Right ventricle myocardium inferior (tissue), 1 donor: Measurements from ENCODE around the gene EPG5. TPM values are rescaled to one million over a fixed set of nuclear protein-coding genes. Genes with fewer than 3 reads are reported as not detected.
A peak's percentile ranks its signal among the peaks of the same experiment; 100 is the strongest.

ENCODE experiments used
- ATAC-seq: fragments of 200-7000 bp; cut with Tn5 transposase; one replicate; pipeline ENCODE4 v1.9.1; 2020; ENCODE audit warnings: mild to moderate bottlenecking, moderate library complexity
- DNase-seq: peaks from one replicate; pipeline ENCODE4 v3.0.0; 2021; ENCODE audit errors: missing footprints
- intact Hi-C: fragments of 100-400 bp; cut with DNase I; formaldehyde crosslinking; loops from one replicate; pipeline ENCODE4 v1.11.0; 2022
- total RNA-seq: library from RNA; stranded (reverse); fragmentation: NEBNext Ultra II Directional; extraction: Animal tissue kit (Norgen Biotek cat#: 25700); gene quantifications from one replicate; pipeline ENCODE4 v1.2.1, GENCODE V29; 2021
- donor health status: DM: no; HTN: yes; CAD: no; lungs with severe emphysema.

EPG5 gene
- total RNA-seq, 1 donor from 2014 or later = 18.2 TPM

DNA sequence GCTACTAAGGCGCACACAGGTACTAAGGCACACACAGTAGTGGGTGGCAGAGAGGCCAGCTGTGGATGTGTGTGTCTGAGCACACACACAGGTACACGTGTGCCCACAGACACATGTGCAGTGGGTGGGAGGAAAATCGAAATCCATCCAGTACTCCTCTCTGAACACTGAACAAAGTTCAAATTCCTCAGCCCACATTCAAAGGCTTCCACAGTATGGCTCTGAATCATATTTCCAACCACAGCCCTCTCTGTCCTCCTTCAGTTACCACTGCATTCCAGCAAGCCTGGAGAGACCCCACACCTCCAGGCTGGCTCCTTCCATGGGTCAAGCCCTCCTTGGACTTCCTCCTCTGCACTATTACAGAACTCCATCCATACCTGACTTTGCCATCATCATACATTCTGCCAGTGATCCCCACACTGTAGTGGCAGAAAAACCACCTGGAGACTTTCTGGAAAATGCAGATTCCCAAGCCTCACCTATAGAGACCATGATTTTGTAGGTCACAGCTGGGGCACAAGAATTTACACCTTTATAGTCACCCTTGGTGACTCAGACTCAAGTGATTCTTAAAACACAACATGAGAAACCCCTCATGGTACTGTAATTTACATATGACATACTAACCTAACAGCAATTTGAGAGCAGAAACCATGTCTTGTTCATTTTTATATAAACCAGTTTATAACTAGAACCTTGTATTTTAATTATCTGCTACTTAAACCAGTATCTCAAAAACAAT lies 31.4 kb downstream of the EPG5 start:
- no peak for DNase-seq
- no peak for ATAC-seq
- intact Hi-C loops = no loop called here

DNA sequence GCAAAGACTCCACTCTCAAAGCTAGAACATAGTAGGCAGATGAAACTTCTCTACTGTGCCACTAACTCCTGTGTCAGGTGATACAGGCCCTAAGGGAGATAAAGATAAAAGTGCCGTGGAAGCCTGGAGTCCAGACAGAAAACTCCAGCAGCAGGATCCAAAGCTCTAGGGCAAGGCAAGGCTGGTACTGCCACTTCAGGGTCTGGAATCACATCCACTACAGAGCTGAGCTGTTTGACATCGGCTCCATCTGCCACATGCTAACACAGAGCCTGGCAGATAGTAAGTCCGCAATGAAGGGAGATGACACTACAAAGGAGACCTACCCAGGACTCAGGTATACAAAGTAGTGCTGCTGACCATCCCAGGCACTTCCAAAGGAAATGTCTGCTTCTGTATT lies 34.4 kb downstream of the EPG5 start:
- intact Hi-C loops = no loop called here
- ATAC-seq = peak; percentile 71
- DNase-seq = no peak

DNA sequence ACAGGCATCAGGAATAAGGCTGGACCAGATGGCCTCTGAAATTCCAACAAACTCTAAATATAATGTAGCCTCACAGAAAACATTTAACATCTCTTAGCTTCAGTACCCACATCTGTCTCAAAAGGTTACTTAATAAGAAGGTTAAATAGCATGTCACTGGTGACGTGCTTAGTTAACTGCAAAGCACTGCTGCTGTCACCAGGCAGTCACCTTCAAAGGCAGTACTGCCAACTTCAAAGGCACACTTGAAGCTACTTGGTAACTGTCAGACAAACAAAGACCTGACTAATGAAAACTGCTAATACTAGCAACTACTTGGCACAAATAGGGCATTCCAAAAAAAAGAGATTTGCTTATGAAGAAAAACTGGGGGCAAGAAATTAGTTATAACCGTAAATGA lies 36.2 kb downstream of the EPG5 start:
- no peak for DNase-seq
- intact Hi-C loops = no loop called here

GRCh38 chr18:45926691-45927090 lies 40.4 kb downstream of the EPG5 start:
- DNase-seq (no peak), ATAC-seq (no peak)
- intact Hi-C loops = no loop called here

More for the DNA sequence above, 36.2 kb downstream of the EPG5 start:
- peak; percentile 82 for ATAC-seq

DNA sequence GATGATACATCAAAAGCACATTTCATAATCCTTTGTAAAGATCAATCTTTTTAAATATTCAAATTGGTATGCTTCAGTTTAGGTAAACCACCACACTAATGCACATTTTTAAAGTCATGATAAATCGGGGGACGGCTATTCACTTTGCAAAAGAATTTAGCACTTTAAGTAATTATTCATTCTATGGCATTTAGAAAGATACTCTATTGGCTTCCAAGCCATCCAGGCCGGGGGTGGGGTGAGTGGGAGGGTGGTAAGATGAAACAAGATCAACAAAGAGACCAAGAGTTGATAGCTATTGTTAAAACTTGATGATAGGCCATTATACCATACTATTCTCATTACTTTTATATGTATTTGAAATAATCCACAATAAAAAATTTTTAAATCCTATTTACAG lies 41.0 kb downstream of the EPG5 start:
- intact Hi-C loops = no loop called here
- no peak for DNase-seq
- ATAC-seq = no peak

DNA sequence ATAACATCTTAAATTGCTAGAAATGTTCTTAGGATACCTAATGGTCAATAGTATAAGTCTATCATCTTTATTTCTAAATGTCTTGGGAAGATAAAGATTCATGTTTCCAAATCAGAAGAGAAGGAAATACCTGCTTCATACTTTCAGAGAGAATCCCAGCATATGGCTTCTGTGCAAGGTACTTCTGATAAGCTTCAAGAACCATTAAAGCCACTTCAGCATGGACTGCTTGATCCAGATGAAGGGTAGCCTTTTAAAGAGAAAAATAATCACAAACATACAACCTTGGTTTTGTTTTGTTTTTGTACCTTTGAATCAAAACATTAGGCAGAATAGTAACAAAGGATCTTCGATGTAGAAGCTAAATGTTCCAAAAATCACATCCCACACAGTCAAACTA lies 44.0 kb downstream of the EPG5 start:
- DNase-seq = no peak
- intact Hi-C loops = no loop called here
- no peak for ATAC-seq

DNA sequence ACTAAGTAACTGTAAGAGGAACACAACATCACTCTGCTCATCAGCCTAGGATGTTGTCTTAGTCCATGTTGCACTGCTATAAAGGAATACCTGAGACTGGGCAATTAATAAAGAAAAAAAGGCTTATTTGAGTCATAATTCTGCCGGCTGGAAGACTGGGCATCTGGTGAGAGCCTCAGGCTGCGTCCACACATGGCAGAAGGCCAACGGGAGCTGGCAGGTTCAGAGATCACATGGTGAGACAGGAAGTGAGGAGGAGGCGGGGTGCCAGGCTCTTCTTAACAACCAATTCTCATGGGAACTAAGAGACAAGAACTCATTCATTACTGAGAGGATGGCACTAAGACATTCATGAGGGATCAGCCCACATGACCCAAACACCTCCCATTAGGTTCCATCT lies 46.8 kb downstream of the EPG5 start:
- peak; percentile 91 for DNase-seq
- ATAC-seq = peak; percentile 79
- intact Hi-C loops = no loop called here

GRCh38 chr18:45916302-45916701 lies 50.8 kb downstream of the EPG5 start:
- no peak for ATAC-seq
- intact Hi-C loops = no loop called here
- no peak for DNase-seq

- DNase-seq (no peak), ATAC-seq (no peak)
- intact Hi-C loops = no loop called here
These were observed 53.9 kb downstream of the EPG5 start for GRCh38 chr18:45913276-45913675.

- intact Hi-C loops = no loop called here
- no peak for DNase-seq
- no peak for ATAC-seq
These were observed 56.6 kb downstream of the EPG5 start for GRCh38 chr18:45910405-45911023.

DNA sequence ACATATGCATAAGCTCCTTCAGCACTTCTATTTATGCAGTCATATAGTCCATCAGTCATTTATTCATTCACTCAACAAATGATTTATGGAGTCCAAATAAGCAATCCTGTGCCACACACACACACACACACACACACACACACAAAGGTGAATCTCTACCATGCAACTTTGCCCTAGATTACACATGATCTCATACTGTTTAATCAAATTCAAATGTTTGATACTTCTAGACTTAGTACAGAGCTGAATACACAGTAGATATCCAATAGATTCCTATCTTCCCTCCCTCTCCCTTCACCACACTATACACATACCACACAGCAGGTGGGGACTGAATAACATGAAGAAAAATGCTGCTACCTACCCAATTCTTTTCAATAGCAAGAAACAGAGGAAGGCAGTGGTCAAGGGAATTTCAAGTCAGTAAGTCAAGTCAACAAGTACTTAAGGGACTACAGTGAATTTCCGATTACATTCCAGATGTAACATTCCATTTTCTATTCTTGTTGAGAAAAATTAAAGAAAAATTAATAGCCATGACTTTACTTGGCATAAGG lies 65.4 kb downstream of the EPG5 start:
- ATAC-seq = no peak

GRCh38 chr18:45900623-45901022 lies 66.5 kb downstream of the EPG5 start:
- intact Hi-C loops = no loop called here
- DNase-seq (no peak), ATAC-seq (no peak)

More for the DNA sequence above, 65.4 kb downstream of the EPG5 start:
- intact Hi-C loops = no loop called here
- no peak for DNase-seq

GRCh38 chr18:45896991-45897390 lies 70.1 kb downstream of the EPG5 start:
- ATAC-seq (no peak), DNase-seq (no peak)
- intact Hi-C loops = no loop called here

GRCh38 chr18:45896452-45896851 lies 70.7 kb downstream of the EPG5 start:
- DNase-seq (no peak), ATAC-seq (no peak)
- intact Hi-C loops = no loop called here

DNA sequence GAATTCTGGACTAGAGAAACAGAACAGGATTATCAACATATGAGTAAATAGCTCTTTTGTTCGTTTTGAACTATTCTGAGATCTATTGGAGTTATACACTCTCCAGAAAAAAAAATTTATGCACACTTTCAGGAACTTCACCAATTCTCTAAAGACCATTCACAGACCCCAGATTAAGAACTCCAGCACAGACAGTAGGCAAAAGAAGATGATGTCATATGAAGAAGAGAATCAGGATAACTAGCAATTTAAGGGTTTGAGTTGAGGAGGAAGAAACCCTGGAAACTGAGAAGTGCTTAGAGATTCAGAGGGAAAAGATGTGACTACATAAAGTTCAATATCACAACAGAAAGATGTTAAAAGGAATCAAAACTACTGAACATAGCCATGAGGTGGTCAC lies 71.8 kb downstream of the EPG5 start:
- ATAC-seq (no peak), DNase-seq (no peak)
- intact Hi-C loops = no loop called here

DNA sequence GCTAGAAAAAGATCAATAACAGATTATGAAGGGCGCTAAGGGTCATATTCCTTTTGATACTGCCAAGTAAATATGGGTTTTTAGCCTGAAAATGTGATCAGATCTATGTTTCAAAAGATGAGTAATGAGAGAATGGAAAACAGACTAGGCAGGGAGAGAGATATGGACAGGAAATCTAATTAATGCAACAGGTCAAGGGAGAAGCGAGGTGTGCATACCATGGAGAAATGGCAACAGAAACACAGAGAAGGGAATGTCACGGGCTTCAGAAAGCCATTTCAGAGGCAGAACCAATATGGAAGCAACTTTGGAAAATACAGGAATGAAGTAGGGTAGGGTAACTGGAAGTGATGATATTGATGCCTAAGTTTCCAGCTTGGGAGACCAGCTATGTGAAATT lies 72.3 kb downstream of the EPG5 start:
- ATAC-seq = no peak

GRCh38 chr18:45891806-45892205 lies 75.3 kb downstream of the EPG5 start:
- ATAC-seq = no peak
- intact Hi-C loops = no loop called here

More for the DNA sequence above, 72.3 kb downstream of the EPG5 start:
- intact Hi-C loops = no loop called here
- DNase-seq = no peak

GRCh38 chr18:45890606-45891005 lies 76.5 kb downstream of the EPG5 start:
- ATAC-seq (no peak), DNase-seq (no peak)
- intact Hi-C loops = no loop called here

More at GRCh38 chr18:45891806-45892205, 75.3 kb downstream of the EPG5 start:
- no peak for DNase-seq

GRCh38 chr18:45889419-45890064 lies 77.6 kb downstream of the EPG5 start:
- ATAC-seq (no peak), DNase-seq (no peak)
- intact Hi-C loops = no loop called here

- ATAC-seq = no peak
- intact Hi-C loops = no loop called here
- DNase-seq = no peak
These were observed 79.5 kb downstream of the EPG5 start for GRCh38 chr18:45887585-45887984.
